Stomach (tissue), 4 donors: ENCODE data around the gene C22orf39.

Source experiments
- EP300 ChIP-seq: sonication (generic); formaldehyde crosslinking; IDR thresholded peaks from one replicate; pipeline ENCODE4 v1.6.1; 2017; ENCODE audit warnings: antibody characterized with exemption
- POLR2A ChIP-seq, 4 donors: fragments of 450-650 bp; IDR thresholded peaks; one replicate each; pipeline ENCODE4 v1.6.1; 2016; ENCODE audit warnings: antibody characterized with exemption in 4 of 4, control low read depth in 2 of 4, mild to moderate bottlenecking in 1 of 4, moderate library complexity in 1 of 4
- TF ChIP-seq, protein P1 (sequence below), 7 experiments: fragments of 450-650 bp in 4 of 7; fragments of 200-600 bp in 3 of 7; sonication (generic) in 3 of 7; IDR thresholded peaks; one replicate each; pipeline ENCODE4 v1.5.1; 2016 to 2019; ENCODE audit warnings: antibody characterized with exemption in 7 of 7, control low read depth in 2 of 7, mild to moderate bottlenecking in 1 of 7

- TF ChIP-seq, protein P1, sequence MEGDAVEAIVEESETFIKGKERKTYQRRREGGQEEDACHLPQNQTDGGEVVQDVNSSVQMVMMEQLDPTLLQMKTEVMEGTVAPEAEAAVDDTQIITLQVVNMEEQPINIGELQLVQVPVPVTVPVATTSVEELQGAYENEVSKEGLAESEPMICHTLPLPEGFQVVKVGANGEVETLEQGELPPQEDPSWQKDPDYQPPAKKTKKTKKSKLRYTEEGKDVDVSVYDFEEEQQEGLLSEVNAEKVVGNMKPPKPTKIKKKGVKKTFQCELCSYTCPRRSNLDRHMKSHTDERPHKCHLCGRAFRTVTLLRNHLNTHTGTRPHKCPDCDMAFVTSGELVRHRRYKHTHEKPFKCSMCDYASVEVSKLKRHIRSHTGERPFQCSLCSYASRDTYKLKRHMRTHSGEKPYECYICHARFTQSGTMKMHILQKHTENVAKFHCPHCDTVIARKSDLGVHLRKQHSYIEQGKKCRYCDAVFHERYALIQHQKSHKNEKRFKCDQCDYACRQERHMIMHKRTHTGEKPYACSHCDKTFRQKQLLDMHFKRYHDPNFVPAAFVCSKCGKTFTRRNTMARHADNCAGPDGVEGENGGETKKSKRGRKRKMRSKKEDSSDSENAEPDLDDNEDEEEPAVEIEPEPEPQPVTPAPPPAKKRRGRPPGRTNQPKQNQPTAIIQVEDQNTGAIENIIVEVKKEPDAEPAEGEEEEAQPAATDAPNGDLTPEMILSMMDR (IDR thresholded peaks at IDR 0.05), result no peak
- TF ChIP-seq EP300 (no peak), POLR2A (IDR thresholded peaks at IDR 0.05) (no peak)
Observed at GRCh38 chr22:19404676-19405075, 42.8 kb downstream of the C22orf39 start.
